ENCODE measurements around the gene PRELP.

Gene PRELP

DNA sequence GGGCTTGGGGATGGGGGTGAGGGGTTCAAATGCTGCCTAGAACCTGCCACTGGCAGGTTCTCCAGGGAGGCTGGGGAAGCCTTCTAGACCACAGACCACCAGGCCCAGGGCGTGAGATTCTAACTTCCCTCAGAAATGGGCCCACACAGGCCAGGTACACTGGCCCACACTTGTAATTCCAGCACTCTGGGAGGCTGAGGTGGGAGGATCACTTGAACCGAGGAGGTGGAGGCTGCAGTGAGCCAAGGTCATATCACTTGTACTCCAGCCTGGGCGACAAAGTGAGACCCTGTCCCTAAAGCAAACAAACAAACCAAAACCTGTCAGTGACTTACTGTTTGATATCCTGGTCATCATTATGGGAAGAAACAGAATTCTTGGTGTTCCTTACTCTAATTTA is 50.1 kb downstream of the PRELP start:
- no peak for DNase-seq (ENCODE audit: low spot score)

DNA sequence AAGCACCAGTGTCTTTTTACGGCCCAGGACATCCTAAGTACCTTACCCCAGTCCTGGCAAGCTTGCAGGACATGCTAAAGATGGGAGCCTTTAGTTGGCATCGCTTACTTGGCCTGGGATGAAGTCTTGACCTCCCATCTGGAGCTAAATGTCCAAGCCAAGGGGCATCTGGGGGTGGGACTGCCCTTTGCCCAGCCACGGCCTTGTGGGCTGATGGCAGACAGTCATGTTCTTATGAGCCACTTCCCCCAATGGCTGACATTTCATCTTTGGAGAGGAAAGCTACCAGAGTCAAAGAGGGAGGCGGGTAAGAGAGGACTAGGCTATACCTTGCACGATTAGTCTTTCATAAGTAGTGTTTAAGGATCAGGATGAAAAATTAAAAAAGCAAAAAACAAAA is 50.5 kb downstream of the PRELP start:
- no peak for DNase-seq (ENCODE audit: low spot score)

DNA sequence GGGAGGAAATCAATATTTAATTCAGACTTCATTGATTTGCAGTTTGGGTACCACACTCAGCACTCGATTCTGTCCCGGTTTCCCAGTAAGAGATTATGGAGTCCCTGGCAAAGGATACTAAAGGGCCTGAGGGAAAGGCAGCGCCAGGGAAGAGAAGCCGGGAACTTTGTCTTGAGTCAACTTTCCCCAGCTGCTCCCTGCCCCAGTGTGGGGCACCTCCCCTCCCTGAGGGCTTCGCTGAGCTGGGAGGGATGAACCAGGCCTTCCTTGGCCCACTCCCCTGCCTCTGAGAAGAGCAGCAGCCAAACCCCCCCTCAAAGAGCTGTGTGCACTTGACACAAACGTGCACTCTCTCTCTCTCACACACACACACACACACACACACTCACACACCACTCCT is 51.0 kb downstream of the PRELP start:
- DNase-seq (ENCODE audit: low spot score), result no peak

DNA sequence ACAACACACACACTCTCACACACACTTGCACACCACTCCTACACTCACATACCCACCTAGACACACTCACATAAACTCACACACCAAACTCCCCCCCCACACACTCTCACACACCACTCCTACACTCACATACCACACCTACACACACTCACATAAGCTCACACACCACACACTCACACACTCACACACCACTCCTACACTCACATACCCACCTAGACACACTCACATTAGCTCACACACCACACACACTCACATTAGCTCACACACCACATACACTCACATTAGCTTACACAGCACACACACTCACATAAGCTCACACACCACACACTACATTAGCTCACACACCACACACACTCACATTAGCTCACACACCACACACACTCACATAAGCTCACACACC is 51.4 kb downstream of the PRELP start:
- DNase-seq (ENCODE audit: low spot score), result no peak

DNA sequence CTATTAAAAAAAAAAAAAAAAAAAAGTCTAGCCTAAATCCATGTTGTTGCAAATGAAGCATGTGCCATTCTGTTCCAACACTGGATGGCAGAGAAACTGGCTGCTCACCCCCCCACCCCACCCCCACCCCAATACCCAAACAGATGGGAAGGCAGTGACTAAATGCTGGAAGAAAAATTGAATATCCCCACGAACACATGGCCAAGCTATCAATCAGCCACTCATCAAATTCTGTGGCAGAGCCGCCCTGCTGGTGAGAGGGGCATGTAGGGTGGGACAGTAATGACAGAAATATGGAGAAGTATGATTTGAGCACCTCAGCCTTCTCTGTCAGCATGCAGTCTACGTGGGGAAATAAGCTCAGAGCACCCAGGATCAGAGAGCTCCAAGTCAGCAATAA is 52.5 kb downstream of the PRELP start:
- no peak for DNase-seq (ENCODE audit: low spot score)

DNA sequence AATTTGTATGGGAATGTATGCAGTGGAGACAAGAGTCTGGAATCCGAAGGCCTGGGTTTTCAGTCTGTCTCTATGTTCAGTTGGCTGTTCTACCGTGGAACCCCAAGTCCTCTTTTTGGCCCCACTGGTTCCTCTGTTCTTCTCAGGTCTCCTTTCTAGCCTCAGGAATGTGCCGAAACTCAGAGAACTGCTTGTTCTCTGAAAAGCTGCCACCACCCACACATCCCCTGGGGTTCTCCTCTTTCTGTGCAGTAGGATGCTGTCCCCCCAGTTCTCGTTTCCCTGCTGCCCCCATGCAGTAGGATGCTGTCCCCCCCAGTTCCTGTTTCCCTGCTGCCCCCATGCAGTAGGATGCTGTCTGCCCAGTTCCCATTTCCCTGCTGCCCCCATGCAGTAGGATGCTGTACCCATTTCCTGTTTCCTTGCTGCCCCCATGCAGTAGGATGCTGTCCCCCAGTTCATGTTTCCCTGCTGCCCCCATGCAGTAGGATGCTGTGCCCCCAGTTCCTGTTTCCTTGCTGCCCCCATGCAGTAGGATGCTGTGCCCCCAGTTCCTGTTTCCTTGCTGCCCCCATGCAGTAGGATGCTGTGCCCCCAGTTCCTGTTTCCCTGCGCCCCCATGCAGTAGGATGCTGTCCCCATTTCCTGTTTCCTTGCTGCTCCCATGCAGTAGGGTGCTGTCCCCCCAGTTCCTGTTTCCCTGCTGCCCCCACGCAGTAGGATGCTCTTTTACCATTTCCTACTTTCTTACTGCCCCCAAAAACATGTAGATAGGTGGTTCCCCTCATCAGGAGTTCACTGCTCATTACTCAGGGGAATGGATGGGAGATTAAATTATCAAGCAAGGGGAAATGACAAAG is 53.6 kb downstream of the PRELP start:
- no peak for DNase-seq (ENCODE audit: low spot score)

DNA sequence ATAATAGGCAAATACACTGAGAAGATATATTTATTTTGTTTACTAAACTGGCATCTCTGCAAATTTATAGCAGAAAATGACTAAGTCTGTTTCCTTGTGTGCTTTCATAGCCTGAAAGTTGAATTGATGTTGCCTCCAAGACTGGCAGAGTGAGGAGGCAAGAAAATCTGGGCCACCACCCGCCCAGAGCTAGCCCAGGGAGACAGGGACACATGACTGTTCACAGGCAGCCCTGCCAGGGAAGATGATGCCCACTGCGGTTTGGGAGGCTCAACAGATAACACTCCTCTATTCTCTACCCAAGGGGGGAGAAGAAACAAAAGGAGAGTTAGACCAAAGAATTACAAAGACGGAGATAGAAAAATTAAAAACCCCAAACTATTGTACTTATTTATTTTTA is 55.5 kb downstream of the PRELP start:
- DNase-seq (ENCODE audit: low spot score), result no peak

DNA sequence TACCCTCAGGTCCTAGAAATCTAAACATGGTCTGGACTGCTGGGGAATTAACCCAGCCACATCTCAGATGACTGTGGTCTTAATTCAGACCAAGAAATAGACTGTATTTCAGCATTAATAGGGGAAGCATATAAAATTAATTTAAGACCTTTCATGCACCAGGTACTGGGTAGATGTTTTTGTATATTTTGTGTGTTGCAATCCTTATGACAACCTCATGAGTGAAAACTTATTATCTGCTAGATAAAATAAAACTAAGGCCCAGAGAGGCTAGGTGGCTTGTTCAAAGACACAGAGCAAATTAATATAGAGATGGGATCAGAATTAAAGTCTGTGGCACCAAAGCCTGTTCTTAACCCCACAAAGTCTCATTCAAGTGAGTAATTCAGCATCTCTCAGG is 58.4 kb downstream of the PRELP start:
- DNase-seq (ENCODE audit: low spot score), result no peak

DNA sequence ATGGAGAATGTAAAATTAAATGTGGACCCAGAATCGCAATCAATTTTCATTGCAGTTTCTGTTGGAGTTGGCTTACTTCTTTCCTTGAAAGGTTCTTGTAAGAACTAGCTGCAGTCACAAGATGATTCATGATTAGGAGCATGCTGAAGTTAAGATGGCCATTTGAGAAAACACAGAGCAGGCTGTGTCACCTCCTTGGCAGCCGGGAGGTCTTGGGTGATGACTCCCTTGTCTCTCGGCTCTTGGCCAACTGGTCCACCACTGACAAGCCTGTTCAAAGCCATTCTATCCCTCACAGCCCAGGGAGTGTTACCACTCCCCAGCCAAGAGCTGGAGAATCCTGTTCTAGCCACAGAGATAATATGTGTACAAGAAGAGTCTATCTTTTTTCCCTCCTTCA is 58.9 kb downstream of the PRELP start:
- DNase-seq (ENCODE audit: low spot score), result no peak

DNA sequence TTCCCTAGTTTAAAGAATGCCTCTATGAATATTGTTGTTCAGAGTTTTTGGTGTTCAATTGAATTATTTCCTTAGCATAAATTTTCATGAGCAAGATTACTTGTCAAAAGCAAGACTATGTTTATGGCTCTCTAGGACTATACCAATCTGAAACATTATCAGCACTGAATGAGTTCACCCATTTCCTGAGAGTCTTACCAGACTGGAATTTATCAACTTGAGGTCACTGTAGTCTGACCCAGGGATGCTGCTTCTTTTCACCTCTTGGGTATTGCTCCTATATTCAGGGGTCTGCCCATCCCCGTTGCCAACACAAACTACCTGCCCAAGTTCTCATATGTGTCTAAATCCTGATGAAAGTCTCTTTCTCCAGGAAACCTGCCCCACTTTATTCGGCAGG is 61.0 kb downstream of the PRELP start:
- no peak for DNase-seq (ENCODE audit: low spot score)

DNA sequence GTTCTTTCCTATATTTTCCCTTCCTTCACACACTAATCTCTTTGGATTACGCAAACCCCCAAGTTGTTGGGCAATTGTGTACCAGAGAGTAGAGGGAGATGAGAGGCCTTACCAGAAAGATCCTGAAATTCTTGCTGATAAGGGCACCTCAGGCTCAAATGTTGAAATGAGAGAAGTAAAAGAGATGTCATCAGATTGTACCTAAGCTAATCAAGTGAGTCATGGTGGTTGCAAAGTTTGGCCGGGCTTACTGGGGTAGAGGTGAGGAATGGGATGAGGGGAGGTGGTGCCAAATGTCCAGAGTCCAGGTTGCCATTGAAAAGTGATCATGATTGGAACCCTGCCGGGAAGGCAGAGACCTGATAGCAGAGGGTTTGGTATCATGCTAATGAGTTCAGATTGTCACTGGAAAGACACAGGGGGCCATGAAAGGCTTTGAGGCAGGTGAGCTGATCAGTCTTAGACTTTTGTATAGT is 61.4 kb downstream of the PRELP start:
- no peak for DNase-seq (ENCODE audit: low spot score)

DNA sequence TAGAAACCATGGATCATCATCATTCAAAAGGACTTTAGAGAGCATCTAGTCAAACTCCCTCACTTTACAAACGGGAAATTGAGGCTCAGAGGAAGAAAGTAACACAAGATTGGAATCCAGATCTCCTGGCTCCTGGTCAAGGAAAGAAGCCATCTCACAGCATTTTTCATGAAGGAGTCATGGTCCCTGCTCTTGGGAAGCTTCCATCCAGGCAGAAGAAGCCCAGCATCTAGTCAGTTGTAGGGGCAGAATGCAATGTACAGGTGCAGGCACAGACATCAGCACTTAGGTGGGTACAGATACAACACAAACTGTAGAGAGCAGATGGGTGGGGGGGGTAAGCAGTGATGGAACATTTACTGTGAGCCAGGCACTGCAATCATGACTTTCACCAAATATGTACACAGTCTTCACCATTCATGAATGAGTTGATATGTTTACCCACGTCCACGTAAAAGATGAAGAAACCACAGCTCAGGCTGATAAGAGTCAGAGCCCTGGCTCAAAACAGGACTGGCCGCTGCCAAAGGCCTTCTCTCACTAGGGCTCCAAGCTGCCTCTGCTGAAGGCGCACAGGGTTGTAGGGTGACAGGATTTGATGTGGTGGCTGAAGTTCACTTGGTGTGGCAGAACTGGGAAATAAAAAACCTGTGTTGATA is 62.3 kb downstream of the PRELP start:
- no peak for DNase-seq (ENCODE audit: low spot score)

DNA sequence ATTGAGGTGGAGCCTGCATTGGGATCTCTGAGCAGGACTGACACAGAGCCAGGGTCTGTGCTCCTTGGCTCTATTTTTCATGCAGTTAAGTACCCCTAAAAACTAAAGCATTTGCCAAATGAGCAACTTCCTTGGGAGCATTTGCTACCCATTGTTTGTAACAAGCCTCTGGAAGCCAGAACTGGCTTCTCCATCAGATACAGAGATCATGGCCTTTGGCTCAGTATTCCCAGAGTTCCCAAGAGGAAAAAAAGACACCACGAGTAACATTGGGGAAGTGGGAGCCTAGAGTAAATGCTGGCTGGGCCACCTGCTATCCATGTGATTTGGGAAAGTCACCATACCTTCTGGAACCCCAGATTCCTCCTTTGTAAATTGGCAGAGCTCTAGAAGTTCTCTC is 63.1 kb downstream of the PRELP start:
- no peak for DNase-seq (ENCODE audit: low spot score)

DNA sequence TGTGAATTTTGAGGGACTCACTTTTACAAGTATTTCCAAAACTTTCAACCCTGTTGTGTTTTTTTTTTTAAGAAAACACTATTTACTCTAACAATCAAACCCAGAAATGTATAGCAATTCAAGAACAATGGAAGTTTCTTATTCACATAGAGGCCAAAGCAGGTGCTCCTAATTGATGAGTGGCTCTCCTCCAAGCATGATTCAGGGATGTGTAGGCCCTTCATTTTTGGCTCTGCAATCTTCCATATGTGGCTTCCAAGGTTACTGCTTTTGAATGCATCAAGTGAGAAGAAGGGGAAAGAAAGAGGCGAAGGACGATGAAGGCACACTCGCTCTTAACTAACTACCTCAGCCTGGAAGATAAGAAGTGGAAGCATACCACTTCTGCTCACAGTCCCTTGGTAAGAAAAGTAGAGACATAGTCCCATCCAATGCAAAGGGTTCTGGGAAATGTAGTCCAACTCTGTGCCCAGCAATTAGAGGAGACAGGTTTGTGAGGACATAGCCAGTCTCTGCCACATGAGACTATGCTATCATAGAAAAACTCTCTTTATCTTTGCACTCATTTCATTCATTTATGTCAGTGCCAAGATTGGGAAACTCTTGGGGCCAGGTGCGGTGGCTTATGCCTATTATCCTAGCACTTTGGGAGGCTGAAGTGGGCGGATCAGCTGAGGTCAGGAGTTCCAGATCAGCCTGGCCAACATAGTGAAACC is 64.4 kb downstream of the PRELP start:
- no peak for DNase-seq (ENCODE audit: low spot score)
